COLO668 (cell line): ENCODE results near the gene AKR1B1.

ENCODE experiments used
- DNase-seq: peaks from one replicate; lab custom pipeline; 2025; ENCODE audit not compliant: unreplicated experiment; lab: John Stamatoyannopoulos, UW

Gene AKR1B1

GRCh38 chr7:134470864-134471263 lies 12.0 kb upstream of the AKR1B1 start:
- no peak for DNase-seq

- no peak for DNase-seq
These were observed 10.7 kb upstream of the AKR1B1 start for GRCh38 chr7:134469622-134470021.

- no peak for DNase-seq
These were observed 9.6 kb upstream of the AKR1B1 start for GRCh38 chr7:134468475-134468874.

GRCh38 chr7:134468054-134468453 lies 9.2 kb upstream of the AKR1B1 start:
- no peak for DNase-seq

GRCh38 chr7:134465491-134465890 lies 6.6 kb upstream of the AKR1B1 start:
- no peak for DNase-seq

GRCh38 chr7:134464496-134464895 lies 5.6 kb upstream of the AKR1B1 start:
- no peak for DNase-seq

GRCh38 chr7:134463751-134464150 lies 4.9 kb upstream of the AKR1B1 start:
- no peak for DNase-seq

GRCh38 chr7:134462337-134462925 lies 3.5 kb upstream of the AKR1B1 start:
- no peak for DNase-seq

GRCh38 chr7:134461916-134462315 lies 3.0 kb upstream of the AKR1B1 start:
- DNase-seq: no peak

- no peak for DNase-seq
These were observed 1.1 kb upstream of the AKR1B1 start for GRCh38 chr7:134459981-134460380.

- DNase-seq: peak; percentile 55
These were observed 527 bp downstream of the AKR1B1 start for GRCh38 chr7:134458341-134458805.

GRCh38 chr7:134457210-134457609 lies 1.7 kb downstream of the AKR1B1 start:
- DNase-seq: no peak

GRCh38 chr7:134454277-134454676 lies 4.6 kb downstream of the AKR1B1 start:
- DNase-seq: no peak

- no peak for DNase-seq
These were observed 5.4 kb downstream of the AKR1B1 start for GRCh38 chr7:134453518-134453917.

GRCh38 chr7:134452991-134453473 lies 5.9 kb downstream of the AKR1B1 start:
- no peak for DNase-seq

- DNase-seq: no peak
These were observed 6.5 kb downstream of the AKR1B1 start for GRCh38 chr7:134452419-134452838.

GRCh38 chr7:134451656-134452055 lies 7.2 kb downstream of the AKR1B1 start:
- no peak for DNase-seq

- peak; percentile 70 for DNase-seq
These were observed 8.5 kb downstream of the AKR1B1 start for GRCh38 chr7:134450294-134451000.

- peak; percentile 29 for DNase-seq
These were observed 9.2 kb downstream of the AKR1B1 start for GRCh38 chr7:134449680-134450079.

GRCh38 chr7:134448356-134449229 lies 10.3 kb downstream of the AKR1B1 start:
- DNase-seq: no peak

GRCh38 chr7:134447383-134447782 lies 11.5 kb downstream of the AKR1B1 start:
- DNase-seq: no peak

- DNase-seq: no peak
These were observed 12.0 kb downstream of the AKR1B1 start for GRCh38 chr7:134446923-134447322.
